Keratinocyte (primary cell): ENCODE measurements around the gene ARID1B.

Source experiments
- CTCF ChIP-seq, 3 experiments: IDR thresholded peaks in 1 of 3; conservative IDR thresholded peaks in 1 of 3; optimal IDR thresholded peaks in 1 of 3; 2 replicates in 2 of 3; 3 replicates in 1 of 3; pipeline versions ENCODE3 to v1.5.1; 2011; ENCODE audit warnings: low read length in 3 of 3, mild to moderate bottlenecking in 3 of 3, moderate library complexity in 2 of 3, control low read depth in 1 of 3, inconsistent platforms in 1 of 3; ENCODE audit not compliant: insufficient read depth in 2 of 3; ENCODE audit errors: extremely low read depth in 1 of 3
- EZH2 ChIP-seq: IDR thresholded peaks from one replicate; pipeline ENCODE4 v1.6.1; 2012; ENCODE audit warnings: inconsistent platforms, mild to moderate bottlenecking, low read length, moderate library complexity

GRCh38 chr6:156832669-156833068 is 55.5 kb downstream of the ARID1B start:
- no peak for TF ChIP-seq CTCF (optimal IDR thresholded peaks at IDR 0.05 in 1 of 3, IDR thresholded peaks at IDR 0.05 in 1 of 3, conservative IDR thresholded peaks at IDR 0.05 in 1 of 3; ENCODE audit: extremely low read depth in 1 of 3, insufficient read depth in 2 of 3, low read length in 3 of 3)
- no peak for TF ChIP-seq EZH2
